Naive thymus-derived CD4-positive, alpha-beta T cell (primary cell): ENCODE results near the gene CRTAC1. TPM values are rescaled to one million over a fixed set of nuclear protein-coding genes. Genes with fewer than 3 reads are reported as not detected.

ENCODE experiments used
- ATAC-seq: fragments of 150-1000 bp; cut with Tn5 transposase; 2 replicates; pipeline ENCODE4 v1.10.0; 2021; ENCODE audit warnings: mild to moderate bottlenecking, moderate library complexity
- CTCF ChIA-PET: fragments of 350-600 bp; sonication (Branson Sonifier 250); formaldehyde crosslinking; loops from one replicate; lab custom pipeline; 2021; ENCODE audit warnings: antibody characterized with exemption; lab: Charles Lee
- POLR2A ChIA-PET: fragments of 350-600 bp; sonication (Branson Sonifier 250); formaldehyde crosslinking; loops from one replicate; lab custom pipeline; 2021; ENCODE audit warnings: antibody characterized with exemption, inconsistent platforms; lab: Charles Lee
- DNase-seq, 9 donors: peaks; one replicate each; pipeline versions ENCODE4 v3.0.0 to v3.0.0-alpha.2; 2020 to 2022; ENCODE audit warnings: mixed read lengths in 1 of 9
- H3K27ac ChIP-seq: one replicate; pipeline ENCODE4 v1.7.0; 2013; ENCODE audit warnings: mild to moderate bottlenecking, low read depth, low read length, moderate library complexity
- H3K27me3 ChIP-seq, 2 donors: one replicate each; pipeline ENCODE4 v1.7.0; 2013; ENCODE audit warnings: low read length in 2 of 2, mild to moderate bottlenecking in 2 of 2, moderate library complexity in 2 of 2; ENCODE audit not compliant: control insufficient read depth in 2 of 2, insufficient read depth in 2 of 2
- H3K36me3 ChIP-seq, 3 experiments: 1 replicate in 2 of 3; 2 replicates in 1 of 3; pipeline ENCODE4 v1.7.0; 2013; ENCODE audit warnings: low read length in 3 of 3, mild to moderate bottlenecking in 3 of 3, moderate library complexity in 1 of 3; ENCODE audit not compliant: insufficient read depth in 3 of 3, control insufficient read depth in 2 of 3
- H3K4me1 ChIP-seq, 2 donors: one replicate each; pipeline ENCODE4 v1.7.0; 2013; ENCODE audit warnings: low read length in 2 of 2, mild to moderate bottlenecking in 2 of 2, moderate library complexity in 1 of 2; ENCODE audit not compliant: control insufficient read depth in 2 of 2, insufficient read depth in 2 of 2
- H3K4me3 ChIP-seq: 2 replicates; pipeline ENCODE4 v1.7.0; 2013; ENCODE audit warnings: mild to moderate bottlenecking, low read length
- H3K9me3 ChIP-seq, 3 experiments: 1 replicate in 2 of 3; 2 replicates in 1 of 3; pipeline ENCODE4 v1.7.0; 2013; ENCODE audit warnings: low read length in 3 of 3; ENCODE audit not compliant: control insufficient read depth in 2 of 3
- H3K27ac Mint-ChIP-seq, 9 donors: one replicate each; pipeline ENCODE4 v1.8.0; 2020 to 2022; ENCODE audit warnings: mixed read lengths in 9 of 9, mild to moderate bottlenecking in 8 of 9, moderate library complexity in 5 of 9, inconsistent platforms in 2 of 9
- H3K27me3 Mint-ChIP-seq, 5 donors: one replicate each; pipeline ENCODE4 v1.8.0; 2021 to 2022; ENCODE audit warnings: mixed read lengths in 5 of 5, mild to moderate bottlenecking in 1 of 5
- H3K36me3 Mint-ChIP-seq, 5 donors: one replicate each; pipeline ENCODE4 v1.8.0; 2020 to 2022; ENCODE audit warnings: mixed read lengths in 5 of 5, mild to moderate bottlenecking in 3 of 5, inconsistent platforms in 1 of 5
- H3K4me1 Mint-ChIP-seq, 7 donors: one replicate each; pipeline ENCODE4 v1.8.0; 2020 to 2022; ENCODE audit warnings: mixed read lengths in 7 of 7, mild to moderate bottlenecking in 3 of 7, inconsistent platforms in 1 of 7
- H3K4me3 Mint-ChIP-seq, 10 donors: one replicate each; pipeline ENCODE4 v1.8.0; 2020 to 2022; ENCODE audit warnings: mild to moderate bottlenecking in 10 of 10, mixed read lengths in 10 of 10, moderate library complexity in 6 of 10, inconsistent platforms in 2 of 10
- H3K9me3 Mint-ChIP-seq, 11 donors: one replicate each; pipeline ENCODE4 v1.8.0; 2020 to 2022; ENCODE audit warnings: mixed read lengths in 11 of 11, mild to moderate bottlenecking in 4 of 11, inconsistent platforms in 1 of 11, moderate library complexity in 1 of 11
- intact Hi-C, 2 donors: fragments of 100-400 bp; cut with micrococcal nuclease; formaldehyde crosslinking; loops; one replicate each; pipeline ENCODE4 v1.15.1; 2023
- polyA plus RNA-seq, 2 donors: library from polyadenylated mRNA; unstranded; fragments of 300-500 nt; fragmentation: Illumina TruSeq; gene quantifications; one replicate each; pipeline ENCODE4 v1.2.3, GENCODE V29; 2021
- total RNA-seq, 6 experiments: library from RNA in 5 of 6; stranded (reverse) in 5 of 6; gene quantifications; 1 replicate in 5 of 6; 2 replicates in 1 of 6; pipeline ENCODE4 v1.2.3 and lab custom pipeline; 2021 to 2026

The CRTAC1 gene
- total and polyA plus RNA-seq, 7 experiments from 2014 or later, result not detected

GRCh38 chr10:98045785-98046389 lies 15.5 kb upstream of the CRTAC1 start:
- no peak overlapping the region for H3K27ac ChIP-seq
- Mint-ChIP-seq H3K27ac (no peak overlapping the region), H3K27me3 (peaks cover 29 to 41% (median 30%) of the 10 kb centered on the region in 5 donors), H3K4me3 (no peak overlapping the region), H3K9me3 (peaks cover 0 to 2% (median 0%) of the 10 kb centered on the region in 11 donors), H3K4me1 (peaks cover 0 to 6% (median 4%) of the 10 kb centered on the region in 7 donors), H3K36me3 (no peaks in the 10 kb centered on the region)
- no peak overlapping the region for H3K4me3 ChIP-seq
- DNase-seq (peak; percentile 24 to 62 (median 53)), ATAC-seq (peak; percentile 84)
- H3K36me3 ChIP-seq, result no peaks in the 10 kb centered on the region
- H3K4me1 ChIP-seq, result no peaks in the 10 kb centered on the region
- intact Hi-C loops, result loop anchor here (1.0 to 10.0 kb wide), 5 partner anchors 132 to 370 kb away; no protein-coding TSS in a partner anchor
- H3K9me3 ChIP-seq, result no peaks in the 10 kb centered on the region
- ChIA-PET CTCF (interaction anchor here (0.7 to 1.5 kb wide), 4 partner anchors 17 to 344 kb away, joined by 3 to 7 read pairs (median 4); no protein-coding TSS in a partner anchor), POLR2A (no interaction called here)
- H3K27me3 ChIP-seq, result peaks cover 0 to 6% of the 10 kb centered on the region in 2 donors

GRCh38 chr10:98041352-98042043 lies 11.1 kb upstream of the CRTAC1 start:
- DNase-seq (peak in 3 of 9 donors; percentile 10 to 34 (median 15)), ATAC-seq (no peak)
- peaks cover 0 to 2% (median 0%) of the 10 kb centered on the region in 11 donors for H3K9me3 Mint-ChIP-seq
- H3K4me3 Mint-ChIP-seq, result no peak overlapping the region
- Histone ChIP-seq H3K27me3 (peaks cover 0 to 9% of the 10 kb centered on the region in 2 donors), H3K9me3 (no peaks in the 10 kb centered on the region), H3K4me3 (no peak overlapping the region), H3K4me1 (no peaks in the 10 kb centered on the region), H3K36me3 (no peaks in the 10 kb centered on the region), H3K27ac (no peak overlapping the region)
- ChIA-PET POLR2A (no interaction called here), CTCF (interaction anchor here (0.6 to 4.2 kb wide), 11 partner anchors 10 to 464 kb away, joined by 3 to 32 read pairs (median 4); no protein-coding TSS in a partner anchor)
- peaks cover 62 to 82% (median 68%) of the 10 kb centered on the region in 5 donors for H3K27me3 Mint-ChIP-seq
- intact Hi-C loops, result loop anchor here (1.0 to 10.0 kb wide), 2 partner anchors 127 to 337 kb away; no protein-coding TSS in a partner anchor
- no peaks in the 10 kb centered on the region for H3K36me3 Mint-ChIP-seq
- H3K27ac Mint-ChIP-seq, result no peak overlapping the region
- H3K4me1 Mint-ChIP-seq, result peaks cover 0 to 6% (median 4%) of the 10 kb centered on the region in 7 donors

- Mint-ChIP-seq H3K4me1 (no peaks in the 10 kb centered on the region), H3K4me3 (no peak overlapping the region), H3K27ac (no peak overlapping the region), H3K27me3 (peaks cover 76 to 95% (median 81%) of the 10 kb centered on the region in 5 donors), H3K9me3 (peaks cover 0 to 2% (median 0%) of the 10 kb centered on the region in 11 donors), H3K36me3 (no peaks in the 10 kb centered on the region)
- no peaks in the 10 kb centered on the region for H3K4me1 ChIP-seq
- intact Hi-C loops, result loop anchor here in 1 of 2 donors (10.0 kb wide), 1 partner anchor 335 kb away; no protein-coding TSS in a partner anchor
- no peak overlapping the region for H3K27ac ChIP-seq
- no peak for ATAC-seq
- H3K27me3 ChIP-seq, result peaks cover 0 to 13% of the 10 kb centered on the region in 2 donors
- no peak overlapping the region for H3K4me3 ChIP-seq
- H3K36me3 ChIP-seq, result no peaks in the 10 kb centered on the region
- DNase-seq, result no peak
- H3K9me3 ChIP-seq, result no peaks in the 10 kb centered on the region
- ChIA-PET POLR2A (no interaction called here), CTCF (interaction anchor here (2.1 to 4.2 kb wide), 2 partner anchors 11 to 124 kb away, joined by 8 to 32 read pairs; no protein-coding TSS in a partner anchor)
These were observed 9.4 kb upstream of the CRTAC1 start for GRCh38 chr10:98039690-98040381.

- POLR2A ChIA-PET, result no interaction called here
- Mint-ChIP-seq H3K4me1 (no peaks in the 10 kb centered on the region), H3K36me3 (no peaks in the 10 kb centered on the region), H3K27ac (no peak overlapping the region), H3K4me3 (no peak overlapping the region), H3K27me3 (peaks cover 77 to 93% (median 87%) of the 10 kb centered on the region in 5 donors), H3K9me3 (peaks cover 0 to 2% (median 0%) of the 10 kb centered on the region in 11 donors)
- Histone ChIP-seq H3K36me3 (no peaks in the 10 kb centered on the region), H3K27ac (no peak overlapping the region), H3K27me3 (peaks cover 0 to 13% of the 10 kb centered on the region in 2 donors), H3K4me3 (no peak overlapping the region), H3K4me1 (no peaks in the 10 kb centered on the region), H3K9me3 (no peaks in the 10 kb centered on the region)
- CTCF ChIA-PET, result no interaction called here
- intact Hi-C loops, result no loop called here
- no peak for ATAC-seq
- no peak for DNase-seq
These were observed 7.9 kb upstream of the CRTAC1 start for GRCh38 chr10:98038288-98038687.

GRCh38 chr10:98035599-98035998 lies 5.2 kb upstream of the CRTAC1 start:
- Histone ChIP-seq H3K27ac (no peak overlapping the region), H3K27me3 (peaks cover 0 to 4% of the 10 kb centered on the region in 2 donors), H3K36me3 (no peaks in the 10 kb centered on the region), H3K4me1 (no peaks in the 10 kb centered on the region), H3K4me3 (no peak overlapping the region), H3K9me3 (no peaks in the 10 kb centered on the region)
- ChIA-PET CTCF (no interaction called here), POLR2A (no interaction called here)
- intact Hi-C loops, result no loop called here
- Mint-ChIP-seq H3K4me1 (peaks cover 0 to 7% (median 4%) of the 10 kb centered on the region in 7 donors), H3K4me3 (no peak overlapping the region), H3K36me3 (no peaks in the 10 kb centered on the region), H3K27ac (no peak overlapping the region), H3K9me3 (no peaks in the 10 kb centered on the region), H3K27me3 (peaks cover 74 to 90% (median 83%) of the 10 kb centered on the region in 5 donors)
- no peak for DNase-seq
- no peak for ATAC-seq

GRCh38 chr10:98033515-98033914 lies 3.1 kb upstream of the CRTAC1 start:
- Mint-ChIP-seq H3K36me3 (no peaks in the 10 kb centered on the region), H3K27me3 (peaks cover 73 to 82% (median 78%) of the 10 kb centered on the region in 5 donors), H3K9me3 (no peaks in the 10 kb centered on the region), H3K4me3 (no peak overlapping the region), H3K4me1 (peaks cover 0 to 15% (median 11%) of the 10 kb centered on the region in 7 donors), H3K27ac (no peak overlapping the region)
- POLR2A ChIA-PET, result no interaction called here
- intact Hi-C loops, result no loop called here
- ATAC-seq (no peak), DNase-seq (no peak)
- H3K27me3 ChIP-seq, result peaks cover 5 to 8% of the 10 kb centered on the region in 2 donors
- no peak overlapping the region for H3K4me3 ChIP-seq
- CTCF ChIA-PET, result interaction anchor here (0.5 kb wide), 1 partner anchor 119 kb away, joined by 3 read pairs; no protein-coding TSS in a partner anchor
- no peak overlapping the region for H3K27ac ChIP-seq
- H3K4me1 ChIP-seq, result peaks cover 0 to 4% of the 10 kb centered on the region in 2 donors
- no peaks in the 10 kb centered on the region for H3K36me3 ChIP-seq
- no peaks in the 10 kb centered on the region for H3K9me3 ChIP-seq
